Testis (tissue), 2 donors: Measurements from ENCODE around the gene DIS3L.

Experiments
- POLR2A ChIP-seq: fragments of 450-650 bp; IDR thresholded peaks from one replicate; pipeline ENCODE4 v1.6.1; 2017; ENCODE audit warnings: antibody characterized with exemption, mild to moderate bottlenecking, moderate library complexity
- TF ChIP-seq, protein P1 (sequence below), 3 experiments: fragments of 450-650 bp in 2 of 3; fragments of 200-600 bp in 1 of 3; sonication (generic) in 1 of 3; IDR thresholded peaks; one replicate each; pipeline ENCODE4 v1.5.1; 2016 to 2019; ENCODE audit warnings: antibody characterized with exemption in 3 of 3, mild to moderate bottlenecking in 2 of 3, moderate library complexity in 1 of 3

DNA sequence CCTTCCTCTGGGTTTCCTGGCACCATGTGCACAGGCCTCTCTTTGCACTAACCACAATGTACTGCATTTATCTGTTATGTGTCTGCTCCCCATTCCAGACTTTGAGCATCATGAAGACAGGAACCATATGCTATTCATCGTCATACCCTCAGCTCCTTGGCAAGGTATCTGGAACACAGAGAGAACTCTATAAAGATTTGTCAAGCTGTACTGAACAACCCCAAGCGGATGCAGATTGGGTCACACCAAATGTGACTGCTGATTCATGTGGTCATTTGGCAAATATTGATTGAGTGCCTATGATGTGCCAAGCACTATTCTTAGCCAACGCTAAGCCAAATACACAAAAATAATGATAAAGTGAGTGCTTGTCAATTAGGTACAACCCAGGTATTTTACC lies 32.3 kb upstream of the DIS3L start:
- TF ChIP-seq, protein P1, sequence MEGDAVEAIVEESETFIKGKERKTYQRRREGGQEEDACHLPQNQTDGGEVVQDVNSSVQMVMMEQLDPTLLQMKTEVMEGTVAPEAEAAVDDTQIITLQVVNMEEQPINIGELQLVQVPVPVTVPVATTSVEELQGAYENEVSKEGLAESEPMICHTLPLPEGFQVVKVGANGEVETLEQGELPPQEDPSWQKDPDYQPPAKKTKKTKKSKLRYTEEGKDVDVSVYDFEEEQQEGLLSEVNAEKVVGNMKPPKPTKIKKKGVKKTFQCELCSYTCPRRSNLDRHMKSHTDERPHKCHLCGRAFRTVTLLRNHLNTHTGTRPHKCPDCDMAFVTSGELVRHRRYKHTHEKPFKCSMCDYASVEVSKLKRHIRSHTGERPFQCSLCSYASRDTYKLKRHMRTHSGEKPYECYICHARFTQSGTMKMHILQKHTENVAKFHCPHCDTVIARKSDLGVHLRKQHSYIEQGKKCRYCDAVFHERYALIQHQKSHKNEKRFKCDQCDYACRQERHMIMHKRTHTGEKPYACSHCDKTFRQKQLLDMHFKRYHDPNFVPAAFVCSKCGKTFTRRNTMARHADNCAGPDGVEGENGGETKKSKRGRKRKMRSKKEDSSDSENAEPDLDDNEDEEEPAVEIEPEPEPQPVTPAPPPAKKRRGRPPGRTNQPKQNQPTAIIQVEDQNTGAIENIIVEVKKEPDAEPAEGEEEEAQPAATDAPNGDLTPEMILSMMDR (IDR thresholded peaks at IDR 0.05), result no peak
- no peak for TF ChIP-seq POLR2A
